Lower leg skin (tissue), 4 donors: ENCODE results near the gene CKAP4. TPM values are rescaled to one million over a fixed set of nuclear protein-coding genes. Genes with fewer than 3 reads are reported as not detected.

Source experiments
- DNase-seq, 2 donors: peaks; one replicate each; pipeline ENCODE4 v3.0.0-alpha.2; 2019; ENCODE audit warnings: low spot score in 2 of 2
- H3K4me3 ChIP-seq: fragments of 200-600 bp; sonication (generic); 2 replicates; pipeline ENCODE4 v1.5.1; 2017; ENCODE audit warnings: mild to moderate bottlenecking, low read depth; ENCODE audit not compliant: poor library complexity, severe bottlenecking
- CTCF ChIP-seq, 3 donors: fragments of 450-650 bp; IDR thresholded peaks; one replicate each; pipeline ENCODE4 v1.5.1; 2016; ENCODE audit warnings: antibody characterized with exemption in 3 of 3, mild to moderate bottlenecking in 3 of 3, moderate library complexity in 2 of 3
- POLR2A ChIP-seq, 2 donors: fragments of 450-650 bp; IDR thresholded peaks; one replicate each; pipeline ENCODE4 v1.6.1; 2016 to 2017; ENCODE audit warnings: antibody characterized with exemption in 2 of 2, mild to moderate bottlenecking in 1 of 2, moderate library complexity in 1 of 2
- WGBS, 2 donors: methylation state at CpG; one replicate each; pipeline ENCODE4 v1.1.5; 2018; 5-methylcytosine and 5-hydroxymethylcytosine counted together
- intact Hi-C: fragments of 100-400 bp; cut with DNase I; formaldehyde crosslinking; loops from one replicate; pipeline ENCODE4 v1.15.0; 2023; ENCODE audit warnings: low total_unique reads
- total RNA-seq, 4 donors: library from RNA; depleted of rRNA; stranded (reverse); fragments of >200 nt; gene quantifications; one replicate each; pipeline ENCODE4 v1.1.0, GENCODE V29; 2016

CKAP4 gene
- total RNA-seq, 4 donors from 2014 or later: 57.2 to 80.3 (median 73.6) TPM

DNA sequence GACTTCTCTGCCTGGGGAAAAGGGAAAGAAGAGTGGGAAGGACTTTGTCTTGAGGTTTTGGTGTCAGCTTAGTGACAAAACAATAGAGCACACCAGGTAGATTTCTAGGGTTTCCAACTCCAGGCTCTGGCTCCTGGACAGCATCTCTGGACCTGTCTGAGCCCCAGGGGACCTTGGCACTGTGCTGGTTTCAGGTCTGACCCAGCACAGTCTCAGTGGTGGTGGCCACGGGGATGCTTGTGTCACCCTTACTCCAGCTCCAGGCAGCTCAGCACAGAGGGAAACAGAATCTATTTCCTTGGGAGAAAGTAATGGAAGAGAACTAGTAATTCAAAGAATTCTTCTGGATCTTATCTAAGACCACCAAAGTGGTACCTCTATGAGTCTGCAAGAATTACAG, 11.1 kb upstream of the CKAP4 start:
- intact Hi-C loops: no loop called here
- 64 to 100% methylated on average over 1 of the region's 1 CpG for WGBS, 2 donors
- no peak overlapping the region for H3K4me3 ChIP-seq
- DNase-seq: no peak
- TF ChIP-seq CTCF (IDR thresholded peaks at IDR 0.05) (no peak), POLR2A (IDR thresholded peaks at IDR 0.05) (no peak)

DNA sequence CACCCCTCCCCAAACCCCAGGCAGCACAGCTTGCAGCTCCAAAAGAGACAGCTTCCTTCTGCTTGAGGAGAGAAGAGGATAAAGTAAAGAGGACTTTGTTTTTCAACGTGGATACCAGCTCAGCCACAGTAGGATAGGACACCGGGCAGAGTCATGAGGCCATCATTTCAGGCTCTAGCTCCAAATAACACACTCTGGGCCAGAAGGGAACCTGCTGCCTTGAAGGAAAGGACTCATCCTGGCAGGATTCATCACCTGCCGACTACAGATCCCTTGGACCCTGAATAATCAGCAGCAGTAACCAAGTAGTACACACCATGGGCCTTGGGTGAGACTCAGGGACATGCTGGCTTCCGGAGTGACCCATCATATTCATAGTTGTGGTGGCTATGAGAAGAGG, 10.4 kb upstream of the CKAP4 start:
- no peak for DNase-seq
- TF ChIP-seq CTCF (IDR thresholded peaks at IDR 0.05): no peak
- TF ChIP-seq POLR2A (IDR thresholded peaks at IDR 0.05): no peak
- H3K4me3 ChIP-seq: no peak overlapping the region
- 90 to 96% methylated on average over 4 of the region's 4 CpGs for WGBS, 2 donors
- intact Hi-C loops: no loop called here

GRCh38 chr12:106256524-106256923, 8.7 kb upstream of the CKAP4 start:
- no peak for DNase-seq
- TF ChIP-seq CTCF (IDR thresholded peaks at IDR 0.05): no peak
- TF ChIP-seq POLR2A (IDR thresholded peaks at IDR 0.05): no peak
- intact Hi-C loops: no loop called here
- no peak overlapping the region for H3K4me3 ChIP-seq

DNA sequence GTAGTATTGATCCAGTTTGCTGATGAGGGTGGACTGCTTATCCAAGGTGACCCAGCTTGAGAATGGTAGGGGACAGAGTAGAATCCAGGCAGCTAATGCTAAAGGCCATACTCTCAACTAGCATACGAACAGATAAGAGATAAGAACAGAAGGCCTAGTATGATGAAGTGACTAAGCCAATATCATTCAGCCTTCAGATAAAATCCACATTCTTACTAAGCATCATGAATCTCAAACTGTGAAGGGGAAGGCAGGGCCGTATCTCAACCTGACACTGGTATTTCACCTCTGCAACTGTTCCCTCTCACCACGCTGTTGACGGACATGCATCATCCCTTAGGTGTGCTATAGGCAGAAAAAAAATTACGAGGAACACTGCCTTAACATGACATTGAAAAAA, 8.1 kb upstream of the CKAP4 start:
- intact Hi-C loops: no loop called here
- TF ChIP-seq CTCF (IDR thresholded peaks at IDR 0.05): no peak
- TF ChIP-seq POLR2A (IDR thresholded peaks at IDR 0.05): no peak
- 77 to 81% methylated on average over 5 of the region's 5 CpGs for WGBS, 2 donors
- no peak overlapping the region for H3K4me3 ChIP-seq
- no peak for DNase-seq

DNA sequence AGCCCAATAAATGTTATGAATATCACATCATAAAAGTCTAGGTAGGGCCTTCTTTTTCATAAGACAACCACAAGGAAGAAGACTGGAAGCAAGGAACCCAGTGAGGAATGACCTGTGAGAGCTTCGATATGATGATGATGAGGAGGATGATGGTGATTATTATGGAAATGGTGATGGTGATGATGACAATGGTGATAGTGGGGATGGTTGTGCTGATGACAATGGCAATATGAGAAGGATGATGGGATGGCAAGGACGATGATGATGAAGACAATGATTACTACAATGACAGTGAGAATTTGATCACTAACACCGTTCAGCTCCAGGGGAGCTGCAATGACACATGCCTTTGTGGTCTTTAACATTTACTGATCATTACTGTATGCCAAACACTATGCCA, 7.7 kb upstream of the CKAP4 start:
- intact Hi-C loops: no loop called here
- WGBS, 2 donors: 96 to 97% methylated on average over 3 of the region's 3 CpGs
- DNase-seq: no peak
- TF ChIP-seq CTCF (IDR thresholded peaks at IDR 0.05): no peak
- TF ChIP-seq POLR2A (IDR thresholded peaks at IDR 0.05): no peak
- no peak overlapping the region for H3K4me3 ChIP-seq

- intact Hi-C loops: no loop called here
- WGBS, 2 donors: 90 to 91% methylated on average over 3 of the region's 3 CpGs
- DNase-seq: no peak
- TF ChIP-seq POLR2A (IDR thresholded peaks at IDR 0.05): no peak
- TF ChIP-seq CTCF (IDR thresholded peaks at IDR 0.05): no peak
- H3K4me3 ChIP-seq: no peak overlapping the region
Measured at GRCh38 chr12:106254724-106255123, 6.9 kb upstream of the CKAP4 start.
